Stimulated activated CD4-positive, alpha-beta T cell treated with anti-CD3 and anti-CD28 coated beads, Interleukin-4, amount 100 ng/mL, for 4 hours (primary cell): ENCODE measurements around the gene PCDH9.

Source experiments
- DNase-seq, 2 experiments: peaks; one replicate each; pipeline ENCODE4 v3.0.0-alpha.2; 2020

PCDH9 gene

GRCh38 chr13:66492479-66492878 is 737.7 kb downstream of the PCDH9 start:
- no peak for DNase-seq

DNA sequence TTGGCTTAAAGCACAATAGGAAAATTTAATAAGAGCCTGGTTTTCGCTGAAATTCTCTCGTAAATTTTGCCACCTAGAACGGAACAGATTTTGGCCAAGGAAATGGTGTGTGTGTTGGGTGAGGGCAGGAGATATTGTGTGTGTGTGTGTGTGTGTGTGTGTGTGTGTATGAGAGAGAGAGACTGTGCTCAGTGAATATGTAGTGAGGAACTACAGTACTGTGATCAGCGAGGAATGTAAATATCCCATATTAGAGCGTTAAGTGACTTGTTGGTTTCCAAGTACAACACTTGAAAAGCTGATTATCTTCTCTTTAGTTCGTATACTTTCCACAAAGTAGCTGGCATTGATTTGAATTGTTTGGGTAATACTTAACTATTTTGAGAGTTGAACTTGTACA is 738.9 kb downstream of the PCDH9 start:
- no peak for DNase-seq

GRCh38 chr13:66489586-66489985 is 740.5 kb downstream of the PCDH9 start:
- DNase-seq = no peak

- no peak for DNase-seq
Measured at GRCh38 chr13:66489172-66489571, 741.0 kb downstream of the PCDH9 start.

DNA sequence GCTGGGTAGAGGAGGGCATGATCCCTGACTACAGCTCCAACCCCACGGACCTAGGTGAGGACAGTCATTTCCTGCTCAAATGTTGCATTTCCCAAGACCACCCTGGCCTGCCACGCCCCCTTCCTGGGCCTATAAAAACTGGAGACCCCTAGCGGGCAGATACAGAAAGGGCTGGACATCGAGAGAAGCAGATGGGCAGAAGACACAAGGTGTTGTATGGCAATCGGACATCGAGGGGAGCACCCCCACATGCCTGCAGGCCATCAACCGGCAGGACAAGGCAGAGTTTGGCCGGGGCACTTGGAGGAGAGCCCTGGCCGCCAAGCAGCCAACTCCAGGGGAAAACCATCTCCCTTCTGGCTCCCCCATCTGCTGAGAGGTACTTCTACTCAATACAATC is 746.4 kb downstream of the PCDH9 start:
- DNase-seq = no peak

- DNase-seq = no peak
Measured at GRCh38 chr13:66482836-66483235, 747.3 kb downstream of the PCDH9 start.

GRCh38 chr13:66477816-66478215 is 752.3 kb downstream of the PCDH9 start:
- DNase-seq = no peak

- no peak for DNase-seq
Measured at GRCh38 chr13:66475061-66475460, 755.1 kb downstream of the PCDH9 start.

GRCh38 chr13:66469745-66470144 is 760.4 kb downstream of the PCDH9 start:
- no peak for DNase-seq

DNA sequence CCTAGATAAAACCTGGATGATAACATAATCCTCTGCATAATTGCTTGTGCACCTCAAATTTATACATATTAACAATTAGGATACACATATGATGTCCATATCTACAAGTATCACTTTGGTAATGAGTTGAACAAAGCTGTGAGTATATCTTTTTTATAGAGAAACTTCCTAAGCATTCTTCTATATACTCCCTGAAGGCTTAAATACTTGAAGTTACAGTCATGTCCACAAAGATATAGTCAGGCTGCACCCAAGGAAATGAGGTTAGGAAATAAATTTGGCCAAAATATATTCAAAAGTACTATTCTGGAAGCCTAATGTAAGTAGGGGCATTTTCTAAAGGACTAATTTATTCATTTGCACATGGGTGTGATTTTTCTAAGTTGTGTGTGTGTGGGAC is 761.5 kb downstream of the PCDH9 start:
- DNase-seq = no peak

GRCh38 chr13:66462187-66462586 is 767.9 kb downstream of the PCDH9 start:
- no peak for DNase-seq

DNA sequence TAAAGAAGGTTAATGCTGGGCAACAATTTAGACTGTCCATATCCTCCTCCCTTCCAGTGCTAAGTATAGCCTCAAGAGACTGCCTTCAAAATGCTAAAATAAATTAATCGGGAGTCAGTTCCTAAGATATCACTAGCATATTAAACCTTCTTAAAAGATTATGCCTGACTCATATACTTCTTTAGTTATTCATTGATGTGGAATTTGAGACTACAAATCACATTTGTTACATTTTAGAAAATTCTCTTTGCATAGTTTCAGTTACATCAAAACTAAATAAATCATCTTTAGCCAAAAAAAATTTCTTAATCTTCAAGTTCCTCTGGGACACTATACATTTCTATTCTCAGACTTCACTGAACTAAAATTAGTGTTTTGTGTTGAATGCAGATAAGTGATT is 769.1 kb downstream of the PCDH9 start:
- no peak for DNase-seq

- no peak for DNase-seq
Measured at GRCh38 chr13:66459634-66460033, 770.5 kb downstream of the PCDH9 start.

DNA sequence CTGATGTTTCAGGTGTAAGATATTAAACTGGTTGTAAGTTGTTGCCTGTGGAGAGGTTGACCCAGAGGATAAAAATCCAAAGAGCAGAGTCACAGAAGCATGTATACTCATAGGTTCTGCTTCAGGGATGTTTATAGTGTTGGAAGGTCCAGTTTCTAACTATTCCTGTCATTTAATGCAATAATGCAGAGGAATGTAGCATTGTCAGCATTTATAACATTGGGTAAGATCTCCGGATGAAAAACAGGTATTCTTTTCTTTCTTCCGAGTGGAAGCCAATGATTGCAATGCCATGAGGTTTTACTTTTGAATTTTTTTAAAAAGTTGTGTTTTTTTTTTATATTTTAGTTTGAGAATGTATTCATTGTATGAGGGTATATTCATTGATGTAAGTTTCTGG is 771.0 kb downstream of the PCDH9 start:
- no peak for DNase-seq

DNA sequence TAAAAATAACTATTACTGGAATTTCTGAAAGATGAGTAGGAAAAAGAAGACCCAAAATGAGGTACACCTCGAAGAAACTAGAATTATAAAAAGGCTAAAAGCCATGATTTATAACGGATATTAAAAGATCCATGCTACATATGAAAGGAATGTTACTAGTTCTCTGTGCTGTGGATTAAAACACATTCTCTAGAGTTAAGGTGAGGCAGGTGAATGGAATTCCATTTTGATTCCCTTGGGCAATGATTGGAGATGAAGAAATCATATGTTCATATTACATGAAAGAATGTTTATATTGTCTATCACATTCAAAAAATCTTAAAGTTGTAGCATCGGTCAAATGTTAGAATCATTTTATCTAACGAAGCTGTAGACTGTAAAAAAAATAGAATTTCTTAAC is 783.7 kb downstream of the PCDH9 start:
- DNase-seq = no peak

DNA sequence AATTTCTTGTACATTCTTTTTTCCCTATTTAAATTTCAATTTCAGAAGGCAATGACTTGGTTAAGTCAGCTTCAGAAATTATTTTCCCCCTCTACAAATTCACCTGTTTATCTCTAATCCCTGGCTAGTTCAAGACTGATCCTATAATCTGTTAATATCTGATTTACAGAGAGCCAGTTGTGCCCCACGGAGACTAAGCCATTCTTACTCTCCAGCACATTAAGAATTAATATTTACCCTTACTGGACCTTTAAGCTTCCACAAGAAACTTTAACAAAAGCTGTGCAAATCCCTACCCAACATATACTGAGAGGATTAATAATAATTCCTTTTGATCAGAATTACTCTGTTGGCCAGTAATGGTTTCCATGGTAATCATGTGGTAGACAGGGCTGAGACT is 786.2 kb downstream of the PCDH9 start:
- no peak for DNase-seq

- no peak for DNase-seq
Measured at GRCh38 chr13:66440938-66441337, 789.2 kb downstream of the PCDH9 start.

- no peak for DNase-seq
Measured at GRCh38 chr13:66430728-66431127, 799.4 kb downstream of the PCDH9 start.

DNA sequence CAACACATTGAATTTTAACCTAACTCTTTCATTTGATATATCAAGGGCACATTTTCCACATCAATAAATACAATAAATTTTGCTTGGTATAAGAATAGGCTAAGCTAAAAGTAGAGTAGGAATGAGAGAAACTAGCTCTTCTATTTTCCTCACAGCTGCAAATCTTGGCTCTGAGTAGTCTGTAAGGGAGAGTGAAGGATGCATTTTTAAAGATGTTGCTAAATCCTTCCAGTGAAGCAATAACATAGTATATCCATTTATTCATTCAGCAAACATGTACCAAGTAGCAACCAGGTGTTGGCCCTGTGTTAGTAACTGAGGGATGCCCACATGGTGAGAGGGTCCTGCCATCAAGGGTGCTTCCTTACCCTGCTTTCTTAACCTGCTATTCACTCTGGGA is 799.9 kb downstream of the PCDH9 start:
- no peak for DNase-seq

GRCh38 chr13:66429156-66429555 is 801.0 kb downstream of the PCDH9 start:
- DNase-seq = no peak

- no peak for DNase-seq
Measured at GRCh38 chr13:66427458-66427861, 802.7 kb downstream of the PCDH9 start.

DNA sequence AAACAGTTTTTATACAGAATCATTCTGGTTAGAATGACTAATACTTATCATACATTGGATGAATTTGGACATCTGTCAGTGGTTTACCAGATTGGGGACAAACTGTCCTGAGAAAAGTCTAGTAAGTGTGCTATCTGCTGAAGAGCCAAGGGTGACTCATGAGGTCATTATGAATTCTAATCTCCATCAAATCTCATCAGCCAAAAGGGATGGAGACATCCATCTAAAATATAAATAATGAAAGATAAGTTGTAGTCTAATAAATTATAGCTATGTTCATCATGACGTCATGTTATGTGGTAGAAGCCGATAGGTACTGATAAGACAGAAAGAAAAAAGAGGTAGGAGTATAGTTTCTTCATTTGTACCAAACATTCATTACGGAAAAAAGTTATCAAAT is 804.4 kb downstream of the PCDH9 start:
- DNase-seq = no peak

DNA sequence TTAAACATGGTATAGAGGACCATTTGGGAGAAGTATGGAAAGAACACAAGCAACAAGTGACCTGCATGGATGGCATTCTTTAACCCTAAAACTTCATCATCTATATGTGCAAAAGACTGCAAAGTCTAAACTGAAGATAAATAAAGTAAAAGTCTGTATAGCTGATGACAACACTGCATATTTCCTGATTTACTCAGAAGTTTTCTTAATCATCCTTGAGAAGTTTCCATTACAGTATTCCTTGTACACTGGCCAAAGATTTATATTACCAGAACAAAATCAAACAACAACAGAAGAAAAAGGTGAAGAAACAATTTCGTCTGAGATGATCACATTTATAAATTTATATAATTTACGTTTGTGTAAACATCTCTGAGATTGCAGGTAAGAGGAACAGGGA is 805.7 kb downstream of the PCDH9 start:
- no peak for DNase-seq

DNA sequence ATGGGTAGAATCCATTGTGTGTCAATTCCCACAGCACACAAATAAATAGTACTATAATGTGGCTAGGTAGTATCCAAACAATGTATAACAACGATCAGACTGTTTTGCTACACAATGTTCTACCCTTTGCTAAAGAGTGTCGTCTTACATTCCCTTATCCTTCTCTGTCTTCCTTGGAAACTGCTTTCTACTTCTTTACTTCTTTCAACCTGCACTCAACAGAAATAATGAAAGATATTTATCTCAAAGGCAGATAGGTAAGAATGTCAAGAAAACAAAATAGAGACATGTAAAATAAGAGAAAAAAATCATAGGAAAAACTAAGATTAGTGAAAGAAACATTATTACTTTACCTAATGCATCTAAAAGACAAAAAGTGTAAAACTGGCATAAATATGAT is 814.7 kb downstream of the PCDH9 start:
- DNase-seq = no peak

DNA sequence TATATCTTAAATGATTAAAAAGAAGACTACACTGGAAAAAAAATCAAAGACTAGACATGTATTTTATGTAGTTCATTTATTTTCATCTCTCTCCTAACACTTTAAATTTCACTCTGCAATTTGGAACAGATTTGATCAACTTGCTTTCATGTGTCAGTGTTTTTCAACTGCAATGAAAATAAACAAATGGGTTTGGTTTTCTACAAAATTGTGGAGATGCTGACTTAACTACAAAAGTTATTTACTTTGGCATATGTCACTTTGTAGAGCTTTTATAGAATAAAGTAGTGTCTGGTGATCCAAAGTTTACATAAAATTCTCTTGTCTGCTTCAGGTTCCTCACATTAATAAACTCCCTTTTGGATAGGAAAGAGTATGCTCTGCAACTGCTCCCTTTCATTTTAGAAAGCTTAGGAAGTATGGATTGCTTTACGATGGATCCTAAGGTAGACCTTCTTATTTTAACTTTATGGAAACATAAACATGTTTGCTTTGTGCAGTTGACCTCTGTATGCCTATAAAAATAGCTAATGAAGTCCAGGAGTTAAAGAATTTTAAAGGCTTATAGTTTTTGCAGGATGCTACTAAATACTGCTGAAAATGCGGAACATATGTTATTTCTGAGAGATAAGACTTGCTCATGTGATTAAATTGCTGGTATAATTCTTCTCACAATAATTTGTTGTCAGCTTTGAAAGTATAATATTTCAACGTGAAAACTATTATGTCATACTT is 815.9 kb downstream of the PCDH9 start:
- no peak for DNase-seq

DNA sequence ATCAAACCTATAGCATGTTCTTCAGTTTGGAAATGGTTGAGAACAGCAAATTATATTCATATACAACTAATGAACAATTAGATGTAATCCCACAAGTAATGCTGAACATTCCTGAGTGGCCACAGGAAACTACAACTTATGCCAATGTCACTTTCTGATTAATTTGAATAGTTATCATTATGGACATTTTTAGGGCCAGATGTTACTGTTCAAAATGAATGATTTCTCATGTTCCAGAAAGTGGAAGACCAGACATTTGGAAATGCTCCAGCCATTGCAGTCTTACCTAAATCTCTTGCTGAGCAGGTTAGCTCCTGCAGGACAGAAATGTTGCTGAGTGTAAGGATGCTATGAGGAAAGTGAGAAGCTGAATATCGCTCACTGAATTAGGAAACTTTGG is 819.8 kb downstream of the PCDH9 start:
- DNase-seq = no peak
